ENCODE data around the gene AQP12B.

GRCh38 chr2:240711701-240712100 is 29.0 kb upstream of the AQP12B start:
- TF ChIP-seq CTCF (IDR thresholded peaks at IDR 0.05; ENCODE audit: poor library complexity, severe bottlenecking) (no peak), EZH2 (IDR thresholded peaks at IDR 0.05; ENCODE audit: borderline replicate concordance, insufficient read depth, low read length, poor library complexity, severe bottlenecking) (no peak), SMC3 (conservative IDR thresholded peaks at IDR 0.05; ENCODE audit: poor library complexity) (no peak), REST (IDR thresholded peaks at IDR 0.05; ENCODE audit: borderline replicate concordance) (no peak), POLR2AphosphoS5 (IDR thresholded peaks at IDR 0.05) (no peak), TAF1 (IDR thresholded peaks at IDR 0.05; ENCODE audit: low read depth) (no peak)
